ENCODE data around the gene CTTNBP2. TPM values are rescaled to one million over a fixed set of nuclear protein-coding genes. Genes with fewer than 3 reads are reported as not detected.

The CTTNBP2 gene, protein sequence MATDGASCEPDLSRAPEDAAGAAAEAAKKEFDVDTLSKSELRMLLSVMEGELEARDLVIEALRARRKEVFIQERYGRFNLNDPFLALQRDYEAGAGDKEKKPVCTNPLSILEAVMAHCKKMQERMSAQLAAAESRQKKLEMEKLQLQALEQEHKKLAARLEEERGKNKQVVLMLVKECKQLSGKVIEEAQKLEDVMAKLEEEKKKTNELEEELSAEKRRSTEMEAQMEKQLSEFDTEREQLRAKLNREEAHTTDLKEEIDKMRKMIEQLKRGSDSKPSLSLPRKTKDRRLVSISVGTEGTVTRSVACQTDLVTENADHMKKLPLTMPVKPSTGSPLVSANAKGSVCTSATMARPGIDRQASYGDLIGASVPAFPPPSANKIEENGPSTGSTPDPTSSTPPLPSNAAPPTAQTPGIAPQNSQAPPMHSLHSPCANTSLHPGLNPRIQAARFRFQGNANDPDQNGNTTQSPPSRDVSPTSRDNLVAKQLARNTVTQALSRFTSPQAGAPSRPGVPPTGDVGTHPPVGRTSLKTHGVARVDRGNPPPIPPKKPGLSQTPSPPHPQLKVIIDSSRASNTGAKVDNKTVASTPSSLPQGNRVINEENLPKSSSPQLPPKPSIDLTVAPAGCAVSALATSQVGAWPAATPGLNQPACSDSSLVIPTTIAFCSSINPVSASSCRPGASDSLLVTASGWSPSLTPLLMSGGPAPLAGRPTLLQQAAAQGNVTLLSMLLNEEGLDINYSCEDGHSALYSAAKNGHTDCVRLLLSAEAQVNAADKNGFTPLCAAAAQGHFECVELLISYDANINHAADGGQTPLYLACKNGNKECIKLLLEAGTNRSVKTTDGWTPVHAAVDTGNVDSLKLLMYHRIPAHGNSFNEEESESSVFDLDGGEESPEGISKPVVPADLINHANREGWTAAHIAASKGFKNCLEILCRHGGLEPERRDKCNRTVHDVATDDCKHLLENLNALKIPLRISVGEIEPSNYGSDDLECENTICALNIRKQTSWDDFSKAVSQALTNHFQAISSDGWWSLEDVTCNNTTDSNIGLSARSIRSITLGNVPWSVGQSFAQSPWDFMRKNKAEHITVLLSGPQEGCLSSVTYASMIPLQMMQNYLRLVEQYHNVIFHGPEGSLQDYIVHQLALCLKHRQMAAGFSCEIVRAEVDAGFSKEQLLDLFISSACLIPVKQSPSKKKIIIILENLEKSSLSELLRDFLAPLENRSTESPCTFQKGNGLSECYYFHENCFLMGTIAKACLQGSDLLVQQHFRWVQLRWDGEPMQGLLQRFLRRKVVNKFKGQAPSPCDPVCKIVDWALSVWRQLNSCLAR (N-terminal part only)
- 145 TPM for total RNA-seq

DNA sequence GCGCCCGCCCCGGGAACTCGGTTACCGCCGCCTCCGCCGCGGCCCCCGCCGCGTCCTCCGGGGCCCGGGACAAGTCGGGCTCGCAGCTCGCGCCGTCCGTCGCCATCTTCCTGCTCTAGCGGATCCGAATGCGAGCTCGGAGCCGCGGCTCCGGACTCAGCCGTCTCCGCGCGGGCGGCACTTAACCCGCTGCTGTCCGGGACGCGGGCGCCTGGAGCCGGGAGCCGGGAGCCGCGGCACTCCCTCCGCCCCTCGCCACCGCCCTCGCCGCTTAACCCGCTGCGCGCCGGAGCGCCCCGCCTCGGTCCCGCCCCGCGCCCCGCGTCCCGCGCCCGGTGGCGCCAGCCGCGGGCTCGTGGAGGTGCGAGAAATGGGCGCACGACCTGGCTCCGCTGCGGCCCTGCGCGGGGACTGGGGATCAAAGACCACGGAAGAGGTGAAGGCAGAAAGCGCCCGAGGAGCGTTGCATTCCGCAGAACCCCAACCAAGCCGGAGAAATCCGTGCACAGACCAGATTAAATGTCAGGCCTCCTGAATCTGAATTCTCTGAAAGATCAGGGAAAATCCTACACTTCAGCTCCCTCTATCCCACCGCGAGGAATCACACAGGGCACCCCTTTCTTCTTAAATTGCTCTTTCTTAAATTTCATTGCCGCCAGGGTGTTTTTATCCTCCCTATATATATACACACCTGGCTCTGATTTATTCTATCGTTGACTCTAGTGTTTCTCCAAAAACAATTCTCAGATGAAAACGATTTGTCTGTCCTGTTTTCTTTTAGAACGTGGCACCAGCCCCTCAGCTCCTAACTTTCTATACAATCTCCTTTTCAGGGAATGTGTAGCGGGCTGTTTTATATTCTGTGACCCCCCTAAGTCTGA is at the start of gene CTTNBP2:
TSS of gene CTTNBP2 (minus strand) at position 132 of the 881 bp plus-strand sequence. CDS start at position 106, 26 bp downstream.

